Immature natural killer cell (primary cell): Measurements from ENCODE around the gene IL1RAPL2. TPM values are rescaled to one million over a fixed set of nuclear protein-coding genes. Genes with fewer than 3 reads are reported as not detected.

Experiments
- DNase-seq, 3 donors: peaks; one replicate each; pipeline ENCODE4 v3.0.0; 2022; ENCODE audit warnings: mixed read lengths in 1 of 3
- H3K27ac Mint-ChIP-seq, 6 donors: one replicate each; pipeline ENCODE4 v1.8.0; 2020; ENCODE audit warnings: mixed read lengths in 6 of 6, mild to moderate bottlenecking in 5 of 6, inconsistent platforms in 4 of 6, moderate library complexity in 3 of 6
- H3K27me3 Mint-ChIP-seq, 3 donors: one replicate each; pipeline ENCODE4 v1.8.0; 2020 to 2021; ENCODE audit warnings: low read depth in 3 of 3, mild to moderate bottlenecking in 3 of 3, mixed read lengths in 3 of 3, moderate library complexity in 3 of 3, inconsistent platforms in 1 of 3
- H3K36me3 Mint-ChIP-seq, 3 donors: one replicate each; pipeline ENCODE4 v1.8.0; 2020; ENCODE audit warnings: mixed read lengths in 3 of 3, inconsistent platforms in 2 of 3, mild to moderate bottlenecking in 2 of 3
- H3K4me1 Mint-ChIP-seq, 2 donors: one replicate each; pipeline ENCODE4 v1.8.0; 2020; ENCODE audit warnings: inconsistent platforms in 2 of 2, mild to moderate bottlenecking in 2 of 2, mixed read lengths in 2 of 2, moderate library complexity in 1 of 2
- H3K4me3 Mint-ChIP-seq, 5 donors: one replicate each; pipeline ENCODE4 v1.8.0; 2020; ENCODE audit warnings: mild to moderate bottlenecking in 5 of 5, mixed read lengths in 5 of 5, inconsistent platforms in 3 of 5, moderate library complexity in 3 of 5
- H3K9me3 Mint-ChIP-seq, 6 donors: one replicate each; pipeline ENCODE4 v1.8.0; 2020; ENCODE audit warnings: mild to moderate bottlenecking in 6 of 6, mixed read lengths in 6 of 6, inconsistent platforms in 4 of 6, moderate library complexity in 3 of 6
- polyA plus RNA-seq, 3 donors: library from polyadenylated mRNA; unstranded; fragments of 300-500 nt; fragmentation: Illumina TruSeq; gene quantifications; one replicate each; pipeline ENCODE4 v1.2.3, GENCODE V29; 2021

The IL1RAPL2 gene
- polyA plus RNA-seq, 3 donors from 2014 or later = not detected

- no peak overlapping the region for H3K27ac Mint-ChIP-seq
- H3K36me3 Mint-ChIP-seq = no peaks in the 10 kb centered on the region
- no peak for DNase-seq
- no peaks in the 10 kb centered on the region for H3K9me3 Mint-ChIP-seq
- H3K4me3 Mint-ChIP-seq = no peak overlapping the region
- H3K4me1 Mint-ChIP-seq = no peaks in the 10 kb centered on the region
- H3K27me3 Mint-ChIP-seq = peaks cover 0 to 2% (median 0%) of the 10 kb centered on the region in 3 donors
These were observed 130.7 kb downstream of the IL1RAPL2 start for GRCh38 chrX:104696667-104697066.

DNA sequence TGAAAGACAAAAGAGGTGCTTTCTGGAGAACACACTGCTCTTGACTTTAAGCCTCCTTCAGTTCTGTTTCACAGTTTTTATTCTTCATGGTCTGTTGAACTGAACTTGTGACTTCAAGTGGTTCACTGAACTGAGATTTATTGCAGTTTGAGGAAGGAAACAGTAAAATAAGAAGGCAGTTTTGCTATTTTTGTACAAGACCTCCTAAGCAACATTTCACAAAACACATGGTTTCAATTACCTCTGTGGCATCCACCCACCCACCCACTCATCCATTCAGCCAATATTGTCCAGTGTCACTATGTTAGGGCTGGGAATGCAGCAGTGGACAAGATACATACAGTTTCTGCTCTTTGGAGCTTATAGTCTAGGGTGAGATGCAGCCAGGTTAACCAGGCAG, 131.3 kb downstream of the IL1RAPL2 start:
- no peak overlapping the region for H3K4me3 Mint-ChIP-seq
- H3K27me3 Mint-ChIP-seq = peaks cover 0 to 2% (median 0%) of the 10 kb centered on the region in 3 donors
- DNase-seq = no peak
- no peaks in the 10 kb centered on the region for H3K9me3 Mint-ChIP-seq
- H3K36me3 Mint-ChIP-seq = no peaks in the 10 kb centered on the region
- no peaks in the 10 kb centered on the region for H3K4me1 Mint-ChIP-seq
- no peak overlapping the region for H3K27ac Mint-ChIP-seq

GRCh38 chrX:104707042-104707441, 141.0 kb downstream of the IL1RAPL2 start:
- no peaks in the 10 kb centered on the region for H3K36me3 Mint-ChIP-seq
- no peaks in the 10 kb centered on the region for H3K4me1 Mint-ChIP-seq
- H3K27me3 Mint-ChIP-seq = peaks cover 0 to 2% (median 0%) of the 10 kb centered on the region in 3 donors
- DNase-seq = no peak
- peaks cover 0 to 1% (median 0%) of the 10 kb centered on the region in 6 donors for H3K9me3 Mint-ChIP-seq
- no peak overlapping the region for H3K4me3 Mint-ChIP-seq
- no peak overlapping the region for H3K27ac Mint-ChIP-seq

- Mint-ChIP-seq H3K36me3 (no peaks in the 10 kb centered on the region), H3K4me1 (no peaks in the 10 kb centered on the region), H3K27me3 (peaks cover 0 to 2% (median 0%) of the 10 kb centered on the region in 3 donors), H3K4me3 (no peak overlapping the region), H3K27ac (no peak overlapping the region), H3K9me3 (peaks cover 0 to 1% (median 0%) of the 10 kb centered on the region in 6 donors)
- no peak for DNase-seq
These were observed 141.6 kb downstream of the IL1RAPL2 start for GRCh38 chrX:104707572-104707971.

DNA sequence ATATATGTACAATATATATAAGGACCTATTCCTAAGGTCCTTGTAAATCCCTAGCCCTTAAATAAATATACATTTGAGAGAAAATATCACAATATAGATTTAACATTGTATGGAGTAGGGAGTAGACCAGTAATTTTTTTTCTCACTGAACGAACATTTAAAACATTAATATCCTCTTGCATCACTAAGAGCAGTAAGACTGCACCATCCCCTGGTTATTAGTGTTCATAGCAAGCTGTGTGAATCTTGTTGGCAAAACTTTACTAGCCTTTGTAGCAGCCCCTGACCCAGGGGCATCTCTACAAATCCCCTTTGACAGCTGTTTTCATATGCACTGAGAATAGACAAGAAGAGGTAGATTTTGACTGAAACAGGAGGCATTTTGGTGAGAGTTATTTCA, 146.5 kb downstream of the IL1RAPL2 start:
- Mint-ChIP-seq H3K4me1 (no peaks in the 10 kb centered on the region), H3K27me3 (peaks cover 2 to 4% (median 4%) of the 10 kb centered on the region in 3 donors), H3K4me3 (no peak overlapping the region), H3K27ac (no peak overlapping the region), H3K36me3 (no peaks in the 10 kb centered on the region), H3K9me3 (peaks cover 0 to 3% (median 0%) of the 10 kb centered on the region in 6 donors)
- no peak for DNase-seq

GRCh38 chrX:104721854-104722253, 155.9 kb downstream of the IL1RAPL2 start:
- DNase-seq = no peak
- H3K36me3 Mint-ChIP-seq = no peaks in the 10 kb centered on the region
- no peak overlapping the region for H3K27ac Mint-ChIP-seq
- no peaks in the 10 kb centered on the region for H3K4me1 Mint-ChIP-seq
- H3K4me3 Mint-ChIP-seq = no peak overlapping the region
- H3K9me3 Mint-ChIP-seq = peaks cover 0 to 2% (median 0%) of the 10 kb centered on the region in 6 donors
- H3K27me3 Mint-ChIP-seq = peaks cover 0 to 2% (median under 1%) of the 10 kb centered on the region in 3 donors

GRCh38 chrX:104728456-104728855, 162.5 kb downstream of the IL1RAPL2 start:
- Mint-ChIP-seq H3K4me1 (no peaks in the 10 kb centered on the region), H3K27ac (no peak overlapping the region), H3K4me3 (no peak overlapping the region), H3K9me3 (peaks cover 0 to 2% (median 0%) of the 10 kb centered on the region in 6 donors), H3K36me3 (no peaks in the 10 kb centered on the region), H3K27me3 (peaks cover 0 to 2% (median 0%) of the 10 kb centered on the region in 3 donors)
- DNase-seq = no peak

DNA sequence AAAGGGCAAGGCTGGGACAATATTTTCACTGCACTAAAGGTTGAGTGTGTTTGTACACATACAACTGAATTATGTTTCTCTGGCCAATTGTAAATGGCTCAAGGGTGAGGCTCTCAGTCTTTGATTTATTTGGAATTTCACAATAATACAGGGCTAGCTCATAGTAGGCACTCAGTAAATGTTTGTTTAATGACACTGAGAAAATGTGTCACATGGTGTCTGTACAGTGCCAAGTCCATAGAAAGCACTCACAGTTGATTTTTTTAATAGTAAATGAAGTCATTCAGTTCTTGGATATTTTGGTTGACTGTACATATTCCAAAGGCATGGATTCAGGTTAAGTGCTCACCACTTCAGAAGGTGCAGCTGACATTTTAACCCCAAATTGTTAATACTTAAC, 176.4 kb downstream of the IL1RAPL2 start:
- no peak for DNase-seq
- Mint-ChIP-seq H3K4me3 (no peak overlapping the region), H3K27ac (no peak overlapping the region), H3K4me1 (no peaks in the 10 kb centered on the region), H3K9me3 (peaks cover 0 to 6% (median under 1%) of the 10 kb centered on the region in 6 donors), H3K27me3 (peaks cover 0 to 5% (median 3%) of the 10 kb centered on the region in 3 donors), H3K36me3 (no peaks in the 10 kb centered on the region)

GRCh38 chrX:104745152-104745551, 179.2 kb downstream of the IL1RAPL2 start:
- peaks cover 0 to 6% (median 0%) of the 10 kb centered on the region in 6 donors for H3K9me3 Mint-ChIP-seq
- no peak overlapping the region for H3K4me3 Mint-ChIP-seq
- no peak for DNase-seq
- H3K27ac Mint-ChIP-seq = no peak overlapping the region
- peaks cover 0 to 3% (median 0%) of the 10 kb centered on the region in 3 donors for H3K27me3 Mint-ChIP-seq
- no peaks in the 10 kb centered on the region for H3K36me3 Mint-ChIP-seq
- no peaks in the 10 kb centered on the region for H3K4me1 Mint-ChIP-seq

DNA sequence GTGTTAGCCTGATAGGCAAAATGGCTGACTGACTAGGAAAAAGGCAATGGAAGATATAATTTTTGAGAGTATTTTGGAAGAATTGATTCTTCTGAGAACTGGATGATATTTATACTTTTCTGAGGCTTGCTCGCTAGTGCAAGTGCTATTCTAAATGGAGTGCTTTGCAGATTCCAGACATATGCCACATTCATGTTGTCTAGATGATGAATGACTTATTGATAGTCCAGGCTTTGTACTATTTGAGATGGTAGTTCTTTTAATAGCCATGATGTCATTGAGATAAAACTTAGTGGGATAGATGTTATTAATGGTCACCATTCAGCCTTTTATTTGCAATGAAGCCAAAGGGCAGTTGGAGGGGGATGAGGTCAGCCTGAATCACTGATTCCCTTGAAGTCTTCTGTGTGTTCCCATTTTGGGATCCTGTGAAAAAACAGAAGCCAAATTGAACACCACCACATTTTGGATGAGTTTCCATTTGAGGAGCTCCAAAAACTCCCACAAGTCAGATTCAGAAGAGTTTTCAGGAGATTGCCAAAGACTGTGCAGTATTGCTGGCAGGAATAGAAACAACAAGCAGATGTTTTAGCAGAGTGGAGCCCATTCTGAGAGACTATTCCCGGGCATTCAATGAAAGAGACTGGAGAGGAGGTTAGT, 184.1 kb downstream of the IL1RAPL2 start:
- no peak overlapping the region for H3K4me3 Mint-ChIP-seq
- no peak overlapping the region for H3K27ac Mint-ChIP-seq
- H3K4me1 Mint-ChIP-seq = no peaks in the 10 kb centered on the region
- H3K27me3 Mint-ChIP-seq = peaks cover 0 to 3% (median 0%) of the 10 kb centered on the region in 3 donors
- H3K9me3 Mint-ChIP-seq = peaks cover 0 to 5% (median 0%) of the 10 kb centered on the region in 6 donors
- DNase-seq = no peak
- no peaks in the 10 kb centered on the region for H3K36me3 Mint-ChIP-seq

DNA sequence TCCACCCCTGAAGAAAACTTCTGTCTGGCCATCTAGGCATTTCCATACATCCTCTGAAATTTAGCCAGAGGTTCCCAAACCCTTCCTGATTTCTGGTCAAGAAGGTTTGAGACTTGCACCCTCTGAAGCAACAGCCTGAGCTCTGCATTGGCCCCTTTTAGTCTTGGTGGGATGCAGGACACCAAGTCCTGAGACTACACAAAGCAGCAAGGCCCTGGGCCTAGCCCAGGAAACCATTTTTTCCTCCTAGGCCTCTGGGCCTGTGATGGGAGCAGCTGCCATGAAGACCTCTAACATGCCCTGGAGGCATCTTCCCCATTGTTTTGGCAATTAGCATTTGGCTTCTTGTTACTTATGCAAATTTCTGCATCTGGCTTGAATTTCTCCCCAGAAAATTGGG, 196.6 kb downstream of the IL1RAPL2 start:
- H3K27me3 Mint-ChIP-seq = peaks cover 1 to 6% (median 3%) of the 10 kb centered on the region in 3 donors
- H3K4me1 Mint-ChIP-seq = no peaks in the 10 kb centered on the region
- H3K27ac Mint-ChIP-seq = no peak overlapping the region
- H3K4me3 Mint-ChIP-seq = no peak overlapping the region
- no peaks in the 10 kb centered on the region for H3K36me3 Mint-ChIP-seq
- no peak for DNase-seq
- peaks cover 3 to 12% (median 8%) of the 10 kb centered on the region in 6 donors for H3K9me3 Mint-ChIP-seq

GRCh38 chrX:104789784-104790183, 223.8 kb downstream of the IL1RAPL2 start:
- no peak for DNase-seq
- peaks cover 0 to 7% (median 0%) of the 10 kb centered on the region in 3 donors for H3K27me3 Mint-ChIP-seq
- no peak overlapping the region for H3K4me3 Mint-ChIP-seq
- no peaks in the 10 kb centered on the region for H3K36me3 Mint-ChIP-seq
- no peaks in the 10 kb centered on the region for H3K4me1 Mint-ChIP-seq
- H3K27ac Mint-ChIP-seq = no peak overlapping the region
- H3K9me3 Mint-ChIP-seq = peaks cover 0 to 2% (median 0%) of the 10 kb centered on the region in 6 donors

DNA sequence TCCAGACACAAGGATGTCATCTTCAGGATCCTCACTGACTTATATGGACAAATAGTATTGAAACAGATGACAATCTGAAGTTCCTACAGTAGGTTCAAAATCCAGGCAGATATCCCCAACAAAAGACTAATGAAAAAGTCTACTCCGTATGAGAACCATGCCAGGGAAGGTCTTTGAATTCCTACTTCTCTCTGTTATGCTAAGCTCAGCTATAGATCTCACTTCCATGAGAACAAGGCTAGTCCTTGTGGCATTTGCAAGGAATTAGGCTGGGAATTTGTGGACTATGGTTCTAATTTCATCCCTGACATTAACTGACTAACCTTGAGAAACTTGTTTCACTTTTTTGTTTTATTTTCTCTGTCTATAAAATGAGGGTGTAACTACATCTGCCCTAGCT, 229.8 kb downstream of the IL1RAPL2 start:
- no peak overlapping the region for H3K27ac Mint-ChIP-seq
- H3K4me1 Mint-ChIP-seq = no peaks in the 10 kb centered on the region
- H3K27me3 Mint-ChIP-seq = peaks cover 0 to 7% (median 2%) of the 10 kb centered on the region in 3 donors
- no peaks in the 10 kb centered on the region for H3K9me3 Mint-ChIP-seq
- H3K36me3 Mint-ChIP-seq = no peaks in the 10 kb centered on the region
- DNase-seq = no peak
- H3K4me3 Mint-ChIP-seq = no peak overlapping the region

DNA sequence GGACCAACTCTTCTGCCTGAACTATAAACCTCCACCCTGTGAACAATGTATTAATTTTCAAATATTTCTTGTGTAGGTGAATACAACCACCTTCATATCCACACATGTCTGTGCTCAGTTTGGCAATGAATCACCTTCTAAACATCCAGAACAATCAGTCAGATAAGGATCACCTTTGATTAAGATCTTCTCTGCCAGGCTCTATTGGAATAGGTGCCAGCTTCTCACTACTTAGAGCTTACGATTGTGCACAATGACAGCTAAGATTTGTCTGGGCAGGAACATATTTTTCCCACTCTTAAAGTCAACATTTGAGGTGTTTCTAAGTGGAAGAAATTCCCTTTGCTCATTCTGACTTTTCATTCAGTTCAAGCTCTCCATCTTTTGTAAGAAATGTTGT, 237.2 kb downstream of the IL1RAPL2 start:
- Mint-ChIP-seq H3K4me1 (no peaks in the 10 kb centered on the region), H3K9me3 (peaks cover 0 to 2% (median 0%) of the 10 kb centered on the region in 6 donors), H3K36me3 (no peaks in the 10 kb centered on the region)

GRCh38 chrX:104806346-104806745, 240.3 kb downstream of the IL1RAPL2 start:
- H3K4me1 Mint-ChIP-seq = no peaks in the 10 kb centered on the region

More for the DNA sequence above, 237.2 kb downstream of the IL1RAPL2 start:
- H3K27ac Mint-ChIP-seq = no peak overlapping the region
- H3K27me3 Mint-ChIP-seq = peaks cover 0 to 5% (median 3%) of the 10 kb centered on the region in 3 donors
- DNase-seq = no peak
- no peak overlapping the region for H3K4me3 Mint-ChIP-seq

More at GRCh38 chrX:104806346-104806745, 240.3 kb downstream of the IL1RAPL2 start:
- Mint-ChIP-seq H3K27ac (no peak overlapping the region), H3K4me3 (no peak overlapping the region), H3K36me3 (no peaks in the 10 kb centered on the region), H3K27me3 (peaks cover 0 to 4% (median 4%) of the 10 kb centered on the region in 3 donors), H3K9me3 (peaks cover 0 to 7% (median 2%) of the 10 kb centered on the region in 6 donors)
- DNase-seq = no peak
